HG03442 (cell line): ENCODE measurements around the gene AMPD3.

Experiments used
- ATAC-seq: cut with Tn5 transposase; IDR thresholded peaks from one replicate; pipeline ENCODE4 v1.9.1; 2021; ENCODE audit warnings: mild to moderate bottlenecking, moderate library complexity; ENCODE audit not compliant: unreplicated experiment

AMPD3 gene

GRCh38 chr11:10486161-10486840 lies 31.2 kb downstream of the AMPD3 start:
- ATAC-seq: no peak

- ATAC-seq: no peak
These were observed 32.1 kb downstream of the AMPD3 start for GRCh38 chr11:10487002-10487647.

GRCh38 chr11:10488121-10488933 lies 33.3 kb downstream of the AMPD3 start:
- ATAC-seq: peak; percentile 5

GRCh38 chr11:10488934-10489691 lies 34.0 kb downstream of the AMPD3 start:
- peak; percentile 70 for ATAC-seq

GRCh38 chr11:10490032-10490397 lies 35.0 kb downstream of the AMPD3 start:
- ATAC-seq: no peak

GRCh38 chr11:10490398-10491241 lies 35.6 kb downstream of the AMPD3 start:
- no peak for ATAC-seq

GRCh38 chr11:10492084-10492483 lies 37.0 kb downstream of the AMPD3 start:
- ATAC-seq: no peak

GRCh38 chr11:10493041-10493663 lies 38.1 kb downstream of the AMPD3 start:
- no peak for ATAC-seq

- no peak for ATAC-seq
These were observed 39.8 kb downstream of the AMPD3 start for GRCh38 chr11:10494636-10495463.

GRCh38 chr11:10495464-10495786 lies 40.4 kb downstream of the AMPD3 start:
- ATAC-seq: no peak

- no peak for ATAC-seq
These were observed 41.4 kb downstream of the AMPD3 start for GRCh38 chr11:10496296-10496936.

- ATAC-seq: no peak
These were observed 42.4 kb downstream of the AMPD3 start for GRCh38 chr11:10497371-10498021.

GRCh38 chr11:10498022-10498400 lies 42.9 kb downstream of the AMPD3 start:
- no peak for ATAC-seq

- ATAC-seq: no peak
These were observed 43.6 kb downstream of the AMPD3 start for GRCh38 chr11:10498426-10499250.

- ATAC-seq: no peak
These were observed 44.4 kb downstream of the AMPD3 start for GRCh38 chr11:10499452-10499851.

- no peak for ATAC-seq
These were observed 45.0 kb downstream of the AMPD3 start for GRCh38 chr11:10499874-10500601.
